PFSK-1 (cell line): Measurements from ENCODE around the gene DGKB.

ENCODE experiments used
- FOXP2 ChIP-seq: optimal IDR thresholded peaks from 2 replicates; pipeline ENCODE3; 2011; ENCODE audit warnings: borderline replicate concordance, control low read depth, inconsistent platforms; ENCODE audit not compliant: insufficient read depth; ENCODE audit errors: extremely low read length, extremely low read depth
- POLR2AphosphoS5 ChIP-seq: IDR thresholded peaks from 2 replicates; pipeline ENCODE4 v1.6.1; 2012; ENCODE audit warnings: low read depth, mild to moderate bottlenecking, control low read depth, low read length, moderate library complexity
- REST ChIP-seq, 2 experiments: IDR thresholded peaks; 2 replicates each; pipeline versions ENCODE4 v1.6.1 to v1.8.0; 2011 to 2012; ENCODE audit warnings: low read depth in 2 of 2, low read length in 2 of 2, control low read depth in 1 of 2, inconsistent platforms in 1 of 2, mild to moderate bottlenecking in 1 of 2, moderate library complexity in 1 of 2; ENCODE audit not compliant: insufficient read depth in 1 of 2
- SIN3A ChIP-seq: IDR thresholded peaks from 2 replicates; pipeline ENCODE4 v1.6.1; 2012; ENCODE audit warnings: mild to moderate bottlenecking, low read length, moderate library complexity, borderline replicate concordance; ENCODE audit not compliant: insufficient read depth
- TAF1 ChIP-seq: IDR thresholded peaks from 2 replicates; pipeline ENCODE4 v1.6.1; 2012; ENCODE audit warnings: low read length, control low read depth, borderline replicate concordance; ENCODE audit not compliant: insufficient read depth

- no peak for TF ChIP-seq POLR2AphosphoS5
- TF ChIP-seq FOXP2, result no peak
- TF ChIP-seq TAF1, result no peak
- no peak for TF ChIP-seq SIN3A
- TF ChIP-seq REST (IDR thresholded peaks at IDR 0.05; ENCODE audit: insufficient read depth in 1 of 2, low read depth in 2 of 2, low read length in 2 of 2), result no peak
Measured at GRCh38 chr7:14497390-14497789, 405.2 kb downstream of the DGKB start.
